ENCODE data around the gene EMP1.

Gene EMP1, protein sequence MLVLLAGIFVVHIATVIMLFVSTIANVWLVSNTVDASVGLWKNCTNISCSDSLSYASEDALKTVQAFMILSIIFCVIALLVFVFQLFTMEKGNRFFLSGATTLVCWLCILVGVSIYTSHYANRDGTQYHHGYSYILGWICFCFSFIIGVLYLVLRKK

DNA sequence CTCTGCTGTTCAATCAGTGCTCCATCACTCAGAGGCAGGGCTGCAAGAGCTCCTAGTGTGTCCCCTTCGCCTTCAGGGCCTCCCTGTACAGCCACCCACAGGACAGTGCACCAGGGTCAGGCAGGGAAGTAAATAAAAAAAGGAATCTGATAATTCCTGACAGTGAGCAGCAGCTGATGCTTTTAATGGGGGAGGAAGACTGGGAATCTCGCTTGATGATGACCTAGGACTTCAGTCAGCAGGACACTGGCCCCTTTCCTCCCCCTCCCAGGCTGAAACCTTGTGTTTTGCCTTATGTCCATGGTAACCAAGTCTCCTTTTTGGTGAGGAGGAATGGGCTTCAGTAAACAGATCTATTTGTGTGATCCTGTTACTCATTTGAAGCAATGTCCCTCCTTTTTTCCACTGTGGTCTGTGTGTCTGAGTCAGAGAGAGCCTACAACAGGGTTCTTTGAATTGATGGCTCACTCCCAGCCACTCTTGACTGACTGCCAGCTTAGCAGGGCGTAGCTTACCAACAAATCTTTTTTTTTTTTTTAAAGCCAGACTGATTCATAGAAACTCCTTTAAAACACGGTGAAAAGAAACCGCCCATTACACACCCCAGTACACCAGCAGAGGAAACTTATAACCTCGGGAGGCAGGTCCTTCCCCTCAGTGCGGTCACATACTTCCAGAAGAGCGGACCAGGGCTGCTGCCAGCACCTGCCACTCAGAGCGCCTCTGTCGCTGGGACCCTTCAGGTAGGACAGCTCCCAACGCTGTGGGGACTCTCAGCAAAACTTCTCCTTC is at the start of gene EMP1:
TSS of gene EMP1 (plus strand) at position 597 of the 792 bp plus-strand sequence. CDS start 14,785 bp downstream, outside the sequence.
- H3K27ac Mint-ChIP-seq: peak within 1 kb of the TSS; percentile 79
- DNase-seq (ENCODE audit: low spot score): peak; percentile 81

DNA sequence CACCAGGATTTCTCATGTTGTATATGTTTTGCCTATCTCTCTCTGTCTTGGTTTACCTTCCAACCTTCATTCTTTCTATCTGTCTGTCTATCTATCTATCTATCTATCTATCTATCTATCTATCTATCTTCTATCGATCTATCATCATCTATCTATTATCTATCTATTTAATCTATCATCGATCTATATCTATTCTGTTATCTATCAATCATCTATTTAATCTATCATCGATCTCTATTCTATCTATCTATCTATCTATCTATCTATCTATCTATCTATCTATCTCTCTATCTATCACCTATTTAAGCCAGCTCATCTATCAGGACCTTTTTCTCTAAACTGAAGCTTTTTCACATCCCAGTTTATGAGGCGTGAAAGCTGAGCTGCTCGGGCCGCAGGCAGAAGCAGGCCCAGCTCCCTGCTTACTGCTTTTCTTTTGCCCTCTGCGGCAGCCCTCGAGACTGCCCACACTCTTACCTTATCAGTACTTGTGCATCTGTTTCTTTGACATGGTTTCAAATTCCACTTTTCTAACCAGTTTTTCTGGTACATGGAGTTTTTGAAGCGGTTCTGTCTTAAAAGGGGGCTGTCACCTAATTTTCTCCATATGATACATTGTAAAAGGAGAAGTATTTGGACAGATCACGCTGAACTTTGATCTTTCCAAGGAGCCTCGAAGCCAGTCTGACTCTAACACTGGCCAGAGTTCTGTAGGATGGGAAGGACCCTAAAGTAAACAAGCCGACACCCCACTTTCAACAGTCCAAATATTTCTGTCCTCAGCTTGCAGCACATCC is 48.6 kb upstream of the EMP1 start:
- Mint-ChIP-seq H3K4me3 (no peak overlapping the region), H3K27me3 (ENCODE audit: low read depth) (peaks cover 17% of the 10 kb centered on the region), H3K27ac (no peak overlapping the region), H3K4me1 (ENCODE audit: low read depth) (peaks cover 14% of the 10 kb centered on the region), H3K9me3 (no peaks in the 10 kb centered on the region), H3K36me3 (ENCODE audit: low read depth) (no peaks in the 10 kb centered on the region)
- no peak for DNase-seq (ENCODE audit: low spot score)

More for the DNA sequence above, at the start of gene EMP1:
- Mint-ChIP-seq H3K36me3 (ENCODE audit: low read depth) (no peaks in the 10 kb centered on the region), H3K9me3 (no peaks in the 10 kb centered on the region), H3K4me3 (peak within 1 kb of the TSS; percentile 86), H3K4me1 (ENCODE audit: low read depth) (peaks cover 25% of the 10 kb centered on the region), H3K27me3 (ENCODE audit: low read depth) (peaks cover 41% of the 10 kb centered on the region)

DNA sequence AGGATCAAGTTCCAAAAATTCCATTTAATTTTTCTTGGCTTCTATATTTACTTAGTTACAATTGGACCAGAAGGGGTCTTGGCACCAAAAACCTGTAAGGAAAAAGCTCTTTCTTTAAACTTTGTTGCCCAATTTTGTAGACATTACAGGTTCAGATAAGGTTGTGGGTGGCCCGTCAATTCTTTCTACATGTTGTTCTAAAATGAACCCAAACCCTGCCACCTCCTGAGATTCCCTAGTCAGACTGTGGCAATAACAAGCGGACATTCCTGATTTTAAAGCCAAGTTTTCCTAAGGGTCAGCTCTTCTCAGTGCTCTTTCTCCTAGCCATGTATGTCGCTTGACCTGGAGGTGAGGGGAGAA is 48.1 kb upstream of the EMP1 start:
- H3K36me3 Mint-ChIP-seq (ENCODE audit: low read depth): no peaks in the 10 kb centered on the region
- no peak for DNase-seq (ENCODE audit: low spot score)
- peaks cover 19% of the 10 kb centered on the region for H3K27me3 Mint-ChIP-seq (ENCODE audit: low read depth)
- no peak overlapping the region for H3K27ac Mint-ChIP-seq
- no peaks in the 10 kb centered on the region for H3K9me3 Mint-ChIP-seq
- no peak overlapping the region for H3K4me3 Mint-ChIP-seq
- peaks cover 13% of the 10 kb centered on the region for H3K4me1 Mint-ChIP-seq (ENCODE audit: low read depth)

DNA sequence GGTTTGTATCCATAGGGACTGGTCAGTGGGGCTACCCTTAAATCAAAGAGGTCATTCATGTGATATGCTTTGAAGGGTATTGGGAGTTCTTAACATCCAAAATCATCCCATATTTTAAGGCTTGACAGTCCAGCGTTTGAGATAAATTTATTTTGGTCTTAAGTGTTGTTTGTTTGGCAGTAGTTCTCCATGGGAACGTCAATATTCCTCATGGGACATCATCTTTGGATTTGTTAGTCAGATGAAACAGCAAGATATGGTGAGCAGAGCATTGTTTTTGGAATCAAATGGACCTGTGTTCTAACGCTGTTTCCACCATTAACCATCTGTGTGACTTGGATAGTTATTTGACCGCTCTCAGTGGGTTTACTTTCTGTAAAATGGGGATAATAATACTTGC is 47.1 kb upstream of the EMP1 start:
- Mint-ChIP-seq H3K27ac (no peak overlapping the region), H3K4me3 (no peak overlapping the region)

DNA sequence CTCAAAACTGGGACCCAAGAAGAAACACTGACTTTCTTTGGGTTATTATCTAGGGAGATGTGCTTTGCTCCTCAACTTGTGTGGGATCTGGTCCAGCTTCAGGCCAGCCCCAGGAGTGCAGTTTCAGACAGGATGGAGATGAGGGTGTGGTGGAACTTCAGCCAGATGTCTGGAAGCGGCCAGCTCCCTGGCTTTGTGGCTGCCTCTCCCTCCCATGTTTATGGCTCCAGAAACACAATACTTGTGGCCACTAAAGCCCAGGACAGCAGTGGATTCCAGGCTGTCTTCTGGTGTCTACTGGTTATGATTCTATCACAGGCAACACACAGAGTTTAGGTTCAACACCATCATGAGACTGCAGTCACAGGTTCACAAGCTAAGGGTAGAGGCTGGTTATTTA is 44.2 kb upstream of the EMP1 start:
- no peaks in the 10 kb centered on the region for H3K36me3 Mint-ChIP-seq (ENCODE audit: low read depth)
- no peaks in the 10 kb centered on the region for H3K9me3 Mint-ChIP-seq
- H3K27me3 Mint-ChIP-seq (ENCODE audit: low read depth): peaks cover 26% of the 10 kb centered on the region
- DNase-seq (ENCODE audit: low spot score): no peak
- H3K4me3 Mint-ChIP-seq: no peak overlapping the region
- peaks cover 3% of the 10 kb centered on the region for H3K4me1 Mint-ChIP-seq (ENCODE audit: low read depth)
- no peak overlapping the region for H3K27ac Mint-ChIP-seq

More for the DNA sequence above, 47.1 kb upstream of the EMP1 start:
- DNase-seq (ENCODE audit: low spot score): no peak
- H3K9me3 Mint-ChIP-seq: no peaks in the 10 kb centered on the region
- no peaks in the 10 kb centered on the region for H3K36me3 Mint-ChIP-seq (ENCODE audit: low read depth)
- H3K27me3 Mint-ChIP-seq (ENCODE audit: low read depth): peaks cover 19% of the 10 kb centered on the region
- peaks cover 4% of the 10 kb centered on the region for H3K4me1 Mint-ChIP-seq (ENCODE audit: low read depth)

DNA sequence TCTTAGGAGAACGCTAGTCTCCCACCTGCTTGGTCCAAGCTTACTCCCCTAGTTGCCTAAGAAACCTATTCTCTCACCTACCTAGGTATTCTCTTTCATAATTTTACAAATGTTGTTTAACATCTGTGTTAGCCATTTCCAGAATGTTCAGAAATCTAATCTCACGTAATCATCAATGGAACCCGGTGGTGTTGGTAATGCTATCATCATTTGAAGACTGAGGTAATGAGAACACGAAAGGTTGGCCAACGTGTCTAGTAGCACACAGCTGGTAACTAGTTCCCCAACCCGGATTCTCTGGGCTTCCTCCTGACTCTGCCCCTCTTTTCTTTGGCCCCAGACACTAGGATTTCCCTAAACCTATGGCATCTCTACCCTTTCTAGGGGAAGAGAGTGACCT is 43.8 kb upstream of the EMP1 start:
- H3K4me1 Mint-ChIP-seq (ENCODE audit: low read depth): peaks cover 3% of the 10 kb centered on the region
- H3K27me3 Mint-ChIP-seq (ENCODE audit: low read depth): peaks cover 29% of the 10 kb centered on the region
- no peaks in the 10 kb centered on the region for H3K36me3 Mint-ChIP-seq (ENCODE audit: low read depth)
- no peak overlapping the region for H3K4me3 Mint-ChIP-seq
- DNase-seq (ENCODE audit: low spot score): no peak
- H3K27ac Mint-ChIP-seq: no peak overlapping the region
- H3K9me3 Mint-ChIP-seq: no peaks in the 10 kb centered on the region

DNA sequence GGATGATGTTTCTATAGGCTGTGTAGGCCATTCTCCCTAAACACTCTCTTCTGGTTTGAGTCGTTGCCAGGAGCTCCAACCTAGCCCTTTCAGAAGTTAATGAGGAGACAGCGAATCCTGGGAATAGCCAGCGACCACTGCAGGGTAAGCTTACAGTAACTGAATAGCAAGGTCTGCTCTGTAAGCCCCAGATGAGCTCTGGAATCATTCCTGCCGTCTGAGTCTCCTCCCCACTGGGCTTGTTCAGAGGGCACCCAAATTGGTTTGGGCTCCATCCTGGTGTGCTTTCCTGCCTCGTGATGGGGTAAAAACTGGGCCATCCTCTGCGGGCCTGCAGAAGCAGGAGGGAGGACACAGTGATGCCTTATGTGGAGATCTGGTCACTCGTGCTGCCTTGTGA is 43.3 kb upstream of the EMP1 start:
- Mint-ChIP-seq H3K36me3 (ENCODE audit: low read depth) (no peaks in the 10 kb centered on the region), H3K27ac (no peak overlapping the region), H3K4me3 (no peak overlapping the region), H3K27me3 (ENCODE audit: low read depth) (peaks cover 31% of the 10 kb centered on the region), H3K4me1 (ENCODE audit: low read depth) (peaks cover 3% of the 10 kb centered on the region), H3K9me3 (no peaks in the 10 kb centered on the region)
- DNase-seq (ENCODE audit: low spot score): no peak

DNA sequence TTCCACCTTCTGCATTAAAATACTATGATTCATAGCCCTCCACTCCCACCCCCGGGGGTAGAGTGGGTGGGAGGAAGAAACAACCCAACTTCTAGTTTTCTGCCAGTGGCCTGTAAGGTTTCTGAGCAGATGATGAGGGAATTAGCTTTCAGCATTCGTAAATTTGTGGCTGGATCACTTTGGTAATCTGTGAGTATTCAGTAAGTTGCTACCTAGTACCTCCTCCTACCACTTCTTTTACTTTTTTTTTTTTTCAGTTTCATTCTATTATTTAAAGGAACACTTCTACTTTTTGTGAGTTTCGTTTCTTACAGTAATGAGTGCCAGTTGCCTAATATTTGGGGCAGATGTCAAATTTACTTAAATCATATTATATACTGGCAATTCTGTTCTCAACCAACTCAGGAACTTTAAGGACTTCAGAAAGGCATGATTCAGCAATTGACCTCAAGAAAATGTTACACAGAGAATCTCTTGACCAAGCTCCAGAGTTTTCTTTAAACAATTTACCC is 42.4 kb upstream of the EMP1 start:
- DNase-seq (ENCODE audit: low spot score): no peak
- Mint-ChIP-seq H3K4me3 (no peak overlapping the region), H3K27ac (no peak overlapping the region), H3K36me3 (ENCODE audit: low read depth) (no peaks in the 10 kb centered on the region), H3K4me1 (ENCODE audit: low read depth) (peaks cover 3% of the 10 kb centered on the region), H3K27me3 (ENCODE audit: low read depth) (peaks cover 31% of the 10 kb centered on the region), H3K9me3 (no peaks in the 10 kb centered on the region)

DNA sequence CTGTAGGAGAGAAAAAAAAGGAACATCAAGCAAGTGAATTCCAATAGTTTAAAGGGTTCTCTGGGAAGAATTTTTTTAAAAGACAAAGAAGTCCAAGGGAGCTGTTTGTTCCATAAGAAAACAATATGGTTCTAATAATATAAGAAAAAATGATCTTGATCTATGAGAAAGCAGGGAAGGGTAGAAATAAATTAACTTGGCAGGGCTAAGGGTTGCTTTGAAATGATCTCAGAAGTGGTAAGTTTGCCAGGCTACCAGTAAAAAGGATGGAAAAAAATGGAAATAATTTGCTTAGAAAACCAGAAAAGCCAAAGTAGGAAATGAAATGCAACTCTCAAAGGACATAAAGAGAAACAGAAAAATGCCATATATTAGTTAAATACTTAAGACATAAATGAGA is 41.7 kb upstream of the EMP1 start:
- Mint-ChIP-seq H3K27me3 (ENCODE audit: low read depth) (peaks cover 29% of the 10 kb centered on the region), H3K4me1 (ENCODE audit: low read depth) (peaks cover 3% of the 10 kb centered on the region), H3K9me3 (no peaks in the 10 kb centered on the region), H3K27ac (no peak overlapping the region), H3K4me3 (no peak overlapping the region), H3K36me3 (ENCODE audit: low read depth) (no peaks in the 10 kb centered on the region)
- no peak for DNase-seq (ENCODE audit: low spot score)

DNA sequence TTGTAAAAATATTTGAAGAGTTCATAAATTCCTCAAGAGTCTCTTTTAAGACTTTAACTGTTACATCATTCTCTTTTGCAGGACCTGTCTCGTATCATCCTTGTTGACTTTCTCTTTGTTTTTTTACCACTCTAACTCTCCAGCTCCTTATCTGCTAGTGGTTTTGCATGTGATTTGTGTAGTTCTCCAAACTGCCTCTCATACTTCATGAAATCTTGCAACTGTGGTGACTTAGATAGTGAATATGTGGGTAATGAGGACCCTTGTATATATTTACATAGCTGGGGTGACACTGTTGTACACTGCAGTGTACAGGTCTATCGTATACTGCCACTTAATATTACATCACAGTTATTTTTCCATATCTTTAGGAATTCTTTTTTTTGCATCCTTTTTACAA is 40.2 kb upstream of the EMP1 start:
- H3K36me3 Mint-ChIP-seq (ENCODE audit: low read depth): no peaks in the 10 kb centered on the region
- H3K4me1 Mint-ChIP-seq (ENCODE audit: low read depth): peaks cover 3% of the 10 kb centered on the region
- no peaks in the 10 kb centered on the region for H3K9me3 Mint-ChIP-seq
- H3K27me3 Mint-ChIP-seq (ENCODE audit: low read depth): peaks cover 24% of the 10 kb centered on the region
- H3K27ac Mint-ChIP-seq: no peak overlapping the region
- DNase-seq (ENCODE audit: low spot score): no peak
- H3K4me3 Mint-ChIP-seq: no peak overlapping the region

DNA sequence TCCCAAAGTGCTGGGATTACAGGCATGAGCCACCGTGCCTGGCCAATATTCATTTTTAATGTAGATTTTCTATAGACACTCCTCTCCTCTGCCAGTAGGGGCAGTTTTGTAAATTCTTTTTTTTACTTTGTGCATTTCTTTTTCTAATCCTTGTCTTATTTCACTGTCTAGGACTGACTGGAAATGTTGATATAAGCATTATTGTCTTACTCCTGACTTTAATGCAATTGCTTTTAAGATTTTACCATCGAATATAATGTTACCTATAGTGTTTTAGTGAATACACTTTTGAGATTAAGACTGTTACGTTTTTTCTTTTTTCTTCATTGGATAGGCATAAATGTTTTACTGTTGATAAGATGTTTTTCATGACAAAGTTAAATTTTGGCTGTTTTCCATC is 35.4 kb upstream of the EMP1 start:
- Mint-ChIP-seq H3K4me1 (ENCODE audit: low read depth) (peaks cover 11% of the 10 kb centered on the region), H3K9me3 (no peaks in the 10 kb centered on the region), H3K27me3 (ENCODE audit: low read depth) (peaks cover 15% of the 10 kb centered on the region), H3K4me3 (no peak overlapping the region), H3K27ac (no peak overlapping the region), H3K36me3 (ENCODE audit: low read depth) (no peaks in the 10 kb centered on the region)
- no peak for DNase-seq (ENCODE audit: low spot score)

DNA sequence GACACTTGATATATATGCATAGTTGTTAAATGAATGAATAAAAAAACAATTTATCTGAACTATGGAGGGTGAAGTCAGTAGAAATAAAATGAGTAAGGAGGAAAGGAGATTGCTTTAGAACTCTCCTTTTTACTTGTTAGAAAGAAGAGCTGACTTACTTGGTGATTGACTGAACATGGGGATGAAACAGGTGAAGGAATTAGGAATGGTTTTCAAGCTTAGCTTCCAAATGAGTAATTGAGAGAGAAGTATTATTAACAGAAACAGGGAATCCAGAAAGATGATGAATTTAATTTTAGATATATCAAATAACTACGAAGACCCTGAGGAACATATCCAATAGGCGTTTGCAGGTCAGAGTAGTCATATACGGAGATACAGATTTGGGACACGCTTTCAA is 33.6 kb upstream of the EMP1 start:
- peaks cover 4% of the 10 kb centered on the region for H3K27me3 Mint-ChIP-seq (ENCODE audit: low read depth)
- H3K9me3 Mint-ChIP-seq: peaks cover 3% of the 10 kb centered on the region
- H3K4me3 Mint-ChIP-seq: no peak overlapping the region
- no peak for DNase-seq (ENCODE audit: low spot score)
- no peaks in the 10 kb centered on the region for H3K36me3 Mint-ChIP-seq (ENCODE audit: low read depth)
- H3K27ac Mint-ChIP-seq: no peak overlapping the region
- peaks cover 8% of the 10 kb centered on the region for H3K4me1 Mint-ChIP-seq (ENCODE audit: low read depth)

DNA sequence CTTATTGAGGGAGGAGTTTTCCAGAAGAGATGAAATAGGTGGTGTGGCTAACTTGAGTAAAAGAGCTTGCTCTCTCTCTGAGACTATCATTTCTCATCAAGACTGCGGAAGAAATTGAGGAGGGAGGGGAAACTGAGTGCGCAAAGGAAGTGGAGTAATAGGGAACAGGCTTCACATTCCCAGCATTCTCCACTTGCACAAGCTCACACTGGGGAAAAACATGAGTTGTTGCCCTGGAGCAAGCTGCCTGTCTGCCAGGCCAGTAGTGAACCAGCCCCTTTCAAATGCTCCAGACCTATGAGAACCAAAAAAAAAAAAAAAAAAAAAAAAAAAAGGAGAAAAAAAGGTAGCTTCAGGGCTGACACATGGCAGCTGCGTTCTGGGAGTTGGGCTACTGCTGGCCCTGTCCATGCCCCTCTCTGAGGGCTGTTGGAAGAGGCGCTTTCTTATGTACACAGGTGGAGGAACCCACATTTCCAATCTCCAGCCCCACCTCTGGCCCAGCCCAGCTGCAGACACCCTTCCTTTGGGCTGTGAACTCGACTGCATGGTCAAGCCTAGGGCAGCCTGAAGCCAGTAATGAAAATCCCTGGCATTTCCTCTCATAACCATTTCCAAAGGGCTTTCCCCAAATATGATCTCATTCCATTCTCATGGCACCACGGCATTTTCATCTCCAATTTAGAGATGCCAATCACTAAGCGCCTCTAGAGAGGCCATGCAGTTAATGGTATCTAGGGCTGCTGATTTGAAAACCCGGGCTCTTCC is 32.5 kb upstream of the EMP1 start:
- no peak for DNase-seq (ENCODE audit: low spot score)
- Mint-ChIP-seq H3K4me1 (ENCODE audit: low read depth) (peaks cover 8% of the 10 kb centered on the region), H3K36me3 (ENCODE audit: low read depth) (no peaks in the 10 kb centered on the region), H3K27me3 (ENCODE audit: low read depth) (peaks cover 7% of the 10 kb centered on the region), H3K9me3 (peaks cover 3% of the 10 kb centered on the region), H3K27ac (no peak overlapping the region), H3K4me3 (no peak overlapping the region)

Measured in T-helper 2 cell treated with Interferon-gamma antibody and Interleukin-4, amounts not matched to agents 5 μg/mL and 100 μg/mL, for 36 hours (primary cell).